ENCODE results near the gene RNPEPL1.

Gene RNPEPL1

GRCh38 chr2:240618776-240619175 lies 50.5 kb downstream of the RNPEPL1 start:
- no peak for DNase-seq (ENCODE audit: low read depth)
- TF ChIP-seq CTCF (IDR thresholded peaks at IDR 0.05; ENCODE audit: low read length, missing control alignments), result no peak
- no peak overlapping the region for H3K4me3 ChIP-seq (replicated peaks; ENCODE audit: low read depth, low read length)

- no peak for DNase-seq (ENCODE audit: low read depth)
- no peak overlapping the region for H3K4me3 ChIP-seq (replicated peaks; ENCODE audit: low read depth, low read length)
- TF ChIP-seq CTCF (IDR thresholded peaks at IDR 0.05; ENCODE audit: low read length, missing control alignments), result no peak
Observed at GRCh38 chr2:240619506-240620148, 51.3 kb downstream of the RNPEPL1 start.

GRCh38 chr2:240620149-240620731 lies 52.0 kb downstream of the RNPEPL1 start:
- no peak for TF ChIP-seq CTCF (IDR thresholded peaks at IDR 0.05; ENCODE audit: low read length, missing control alignments)
- no peak for DNase-seq (ENCODE audit: low read depth)
- H3K4me3 ChIP-seq (replicated peaks; ENCODE audit: low read depth, low read length), result no peak overlapping the region

DNA sequence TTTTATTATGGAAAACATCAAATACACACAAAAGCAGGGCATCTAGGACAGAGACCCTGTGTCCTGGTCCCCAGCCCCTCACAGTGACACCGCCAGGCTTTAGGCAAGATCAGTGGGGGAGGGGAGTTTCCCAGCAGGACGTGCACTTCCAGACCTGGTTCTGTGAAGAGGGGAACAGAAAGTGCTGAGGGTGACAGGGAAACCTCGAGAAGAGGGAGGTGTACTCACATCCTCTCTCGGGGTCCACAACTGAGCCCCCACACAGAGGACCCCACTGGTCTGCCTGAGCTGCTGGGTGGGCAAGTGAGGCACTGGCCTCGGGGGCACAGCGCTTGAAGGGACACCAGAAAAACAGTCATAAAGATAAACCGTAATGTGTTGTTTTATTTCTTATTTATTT lies 52.6 kb downstream of the RNPEPL1 start:
- DNase-seq (ENCODE audit: low read depth), result no peak
- H3K4me3 ChIP-seq (replicated peaks; ENCODE audit: low read depth, low read length), result no peak overlapping the region
- no peak for TF ChIP-seq CTCF (IDR thresholded peaks at IDR 0.05; ENCODE audit: low read length, missing control alignments)

DNA sequence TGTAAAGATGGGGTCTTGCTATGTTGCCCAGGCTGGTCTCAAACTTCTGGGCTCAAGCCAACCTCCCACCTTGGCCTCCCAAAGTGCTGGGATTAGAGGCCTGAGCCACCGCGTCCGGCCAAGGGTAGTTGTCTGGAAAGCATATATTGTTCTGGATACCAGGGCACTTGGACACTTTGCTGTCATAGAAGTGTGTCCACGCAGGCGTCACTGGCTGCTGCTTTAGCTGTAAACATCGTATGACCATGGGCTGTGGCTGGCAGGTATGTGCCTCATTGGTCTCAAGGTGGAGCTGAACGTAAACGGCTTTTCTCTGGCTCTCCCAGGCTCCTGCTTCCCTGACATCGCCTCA lies 53.8 kb downstream of the RNPEPL1 start:
- no peak for TF ChIP-seq CTCF (IDR thresholded peaks at IDR 0.05; ENCODE audit: low read length, missing control alignments)
- no peak overlapping the region for H3K4me3 ChIP-seq (replicated peaks; ENCODE audit: low read depth, low read length)
- no peak for DNase-seq (ENCODE audit: low read depth)

DNA sequence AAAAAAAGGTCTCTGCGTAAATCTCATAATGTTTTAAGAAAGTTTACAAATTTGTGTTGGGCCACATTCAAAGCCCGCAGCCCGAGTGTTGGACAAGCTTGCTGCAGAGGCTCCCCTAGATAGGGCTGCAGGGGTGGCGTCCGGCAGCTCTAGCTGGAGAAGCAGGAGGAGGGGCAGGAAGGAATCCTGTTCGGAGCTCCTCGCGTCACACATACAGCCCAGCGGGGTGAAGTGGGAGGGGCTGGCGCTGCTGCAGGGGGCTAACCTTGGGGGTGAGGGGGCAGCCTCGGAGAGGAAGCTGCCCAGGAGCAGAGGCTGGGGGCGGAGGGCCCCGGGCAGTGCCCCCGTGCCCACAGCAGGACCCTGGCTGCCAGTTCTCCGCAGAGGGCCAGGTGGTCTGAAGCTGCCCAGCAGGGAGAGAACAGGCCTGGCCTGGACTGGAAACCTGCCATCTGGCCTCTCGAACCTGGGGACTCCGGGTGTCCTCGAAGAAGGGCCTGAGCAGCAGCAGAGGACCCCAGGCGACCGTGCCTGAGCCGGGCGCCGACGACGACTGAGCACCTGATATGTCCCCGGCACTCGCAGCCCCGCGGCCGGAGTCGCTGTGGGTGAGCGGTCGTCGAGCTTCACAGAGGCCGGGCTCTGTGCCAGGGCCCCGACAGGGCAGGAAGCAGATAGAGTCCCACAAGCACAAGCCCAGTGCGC lies 54.4 kb downstream of the RNPEPL1 start:
- DNase-seq (ENCODE audit: low read depth), result no peak
- TF ChIP-seq CTCF (IDR thresholded peaks at IDR 0.05; ENCODE audit: low read length, missing control alignments), result no peak
- no peak overlapping the region for H3K4me3 ChIP-seq (replicated peaks; ENCODE audit: low read depth, low read length)
